Measurements from ENCODE around the gene FMO2.
"Not testable (repeated sequence)": the region's sequence is repeated elsewhere in the genome, so short reads cannot be mapped to it uniquely, and the experiment has no call there.

Gene FMO2

GRCh38 chr1:171221665-171222591, 36.8 kb downstream of the FMO2 start:
- no peak for DNase-seq

GRCh38 chr1:171222936-171223335, 37.8 kb downstream of the FMO2 start:
- DNase-seq: no peak

GRCh38 chr1:171224257-171224656, 39.2 kb downstream of the FMO2 start:
- DNase-seq: not testable (repeated sequence)

- peak; percentile 26 for DNase-seq
Observed at GRCh38 chr1:171226747-171227370, 41.8 kb downstream of the FMO2 start.

GRCh38 chr1:171231326-171231725, 46.2 kb downstream of the FMO2 start:
- no peak for DNase-seq

- DNase-seq: no peak
Observed at GRCh38 chr1:171233183-171233582, 48.1 kb downstream of the FMO2 start.

GRCh38 chr1:171236231-171236630, 51.1 kb downstream of the FMO2 start:
- DNase-seq: not testable (repeated sequence)

- no peak for DNase-seq
Observed at GRCh38 chr1:171243878-171244277, 58.8 kb downstream of the FMO2 start.

- no peak for DNase-seq
Observed at GRCh38 chr1:171245458-171246064, 60.5 kb downstream of the FMO2 start.

GRCh38 chr1:171247501-171247900, 62.4 kb downstream of the FMO2 start:
- DNase-seq: no peak

GRCh38 chr1:171248302-171248701, 63.2 kb downstream of the FMO2 start, which contains the start of gene FMO1:
Gene FMO1, plus strand, starts transcription at chr1:171248494. Its CDS starts 9,594 bp downstream, at chr1:171258088.
- no peak for DNase-seq

- no peak for DNase-seq
Observed at GRCh38 chr1:171248841-171249240, 63.7 kb downstream of the FMO2 start.

GRCh38 chr1:171250263-171250662, 65.2 kb downstream of the FMO2 start:
- no peak for DNase-seq

GRCh38 chr1:171251042-171251951, 66.2 kb downstream of the FMO2 start:
- peak; percentile 70 for DNase-seq

GRCh38 chr1:171251952-171252300, 66.8 kb downstream of the FMO2 start:
- no peak for DNase-seq

- DNase-seq: peak; percentile 50
Observed at GRCh38 chr1:171252482-171252881, 67.4 kb downstream of the FMO2 start.

- no peak for DNase-seq
Observed at GRCh38 chr1:171254859-171255258, 69.8 kb downstream of the FMO2 start.

- no peak for DNase-seq
Observed at GRCh38 chr1:171256940-171257606, 72.0 kb downstream of the FMO2 start.

GRCh38 chr1:171257607-171258076, 72.5 kb downstream of the FMO2 start:
- no peak for DNase-seq

GRCh38 chr1:171258429-171258828, 73.3 kb downstream of the FMO2 start:
- DNase-seq: no peak

- no peak for DNase-seq
Observed at GRCh38 chr1:171258943-171259342, 73.8 kb downstream of the FMO2 start.
